Thymus (tissue), 11 donors: Measurements from ENCODE around the gene TUBGCP4. TPM values are rescaled to one million over a fixed set of nuclear protein-coding genes. Genes with fewer than 3 reads are reported as not detected.
A peak's percentile ranks its signal among the peaks of the same experiment; 100 is the strongest.

Experiments used
- DNase-seq, 9 donors: peaks; one replicate each; pipeline ENCODE4 v3.0.0-alpha.2; 2013; ENCODE audit warnings: low spot score in 9 of 9, low read depth in 6 of 9, missing footprints in 1 of 9
- H3K27ac ChIP-seq, 2 donors: one replicate each; pipeline ENCODE4 v1.5.1; 2013; ENCODE audit warnings: control low read depth in 1 of 2, low read depth in 1 of 2, low read length in 1 of 2, mild to moderate bottlenecking in 1 of 2, moderate library complexity in 1 of 2
- H3K27me3 ChIP-seq, 2 donors: one replicate each; pipeline ENCODE4 v1.5.1; 2013; ENCODE audit warnings: low read length in 1 of 2; ENCODE audit not compliant: control insufficient read depth in 2 of 2, insufficient read depth in 1 of 2
- H3K36me3 ChIP-seq, 2 donors: one replicate each; pipeline ENCODE4 v1.5.1; 2013; ENCODE audit warnings: low read length in 1 of 2, mild to moderate bottlenecking in 1 of 2, moderate library complexity in 1 of 2; ENCODE audit not compliant: control insufficient read depth in 2 of 2, insufficient read depth in 2 of 2
- H3K4me1 ChIP-seq, 2 donors: one replicate each; pipeline ENCODE4 v1.5.1; 2013; ENCODE audit warnings: low read length in 2 of 2; ENCODE audit not compliant: control insufficient read depth in 2 of 2, insufficient read depth in 2 of 2
- H3K4me3 ChIP-seq, 2 donors: one replicate each; pipeline ENCODE4 v1.5.1; 2013; ENCODE audit warnings: low read length in 2 of 2, control low read depth in 1 of 2, mild to moderate bottlenecking in 1 of 2
- H3K9me3 ChIP-seq, 2 donors: one replicate each; pipeline ENCODE4 v1.5.1; 2013; ENCODE audit warnings: low read length in 1 of 2, mild to moderate bottlenecking in 1 of 2; ENCODE audit not compliant: control insufficient read depth in 2 of 2, insufficient read depth in 1 of 2
- WGBS: extraction: QIAGEN DNeasy Blood & Tissue Kit; methylation state at CpG from one replicate; pipeline ENCODE4 v1.1.7; 2013; 5-methylcytosine and 5-hydroxymethylcytosine counted together
- polyA plus RNA-seq: library from polyadenylated mRNA; stranded (reverse); fragments of 200-250 nt; gene quantifications from one replicate; pipeline ENCODE4 v1.2.3, GENCODE V29; 2013
- total RNA-seq: library from RNA; stranded (reverse); fragments of 120-200 nt; gene quantifications from one replicate; pipeline ENCODE4 v1.2.4, GENCODE V29; 2013
- donor health status: healthy.

Gene TUBGCP4
- total and polyA plus RNA-seq, 2 donors, result 5.4 to 8.5 TPM

DNA sequence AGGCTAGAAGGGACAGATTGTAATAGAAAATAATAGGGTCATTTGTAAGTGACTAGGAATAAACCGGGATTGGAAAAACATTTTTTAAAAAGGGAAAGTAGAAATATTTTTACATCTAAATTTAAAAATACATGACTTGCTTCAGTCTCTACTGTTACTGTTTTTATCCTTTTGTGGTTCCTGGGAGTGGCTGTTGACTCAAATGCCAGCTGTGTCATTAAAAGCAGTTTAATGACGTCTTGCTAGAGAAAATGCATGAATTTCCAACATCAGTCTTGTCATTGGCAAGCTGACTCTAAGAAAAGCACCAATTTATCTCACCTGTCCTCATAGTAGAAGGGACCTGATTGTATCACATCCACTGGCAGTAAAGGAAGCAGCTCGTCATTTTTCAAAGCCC lies 23.8 kb upstream of the TUBGCP4 start:
- 98% methylated on average over 3 of the region's 3 CpGs for WGBS
- Histone ChIP-seq H3K27me3 (no peaks in the 10 kb centered on the region), H3K9me3 (no peaks in the 10 kb centered on the region), H3K36me3 (peaks cover 9% of the 10 kb centered on the region in 2 donors), H3K27ac (no peak overlapping the region), H3K4me3 (no peak overlapping the region), H3K4me1 (no peaks in the 10 kb centered on the region)
- no peak for DNase-seq

DNA sequence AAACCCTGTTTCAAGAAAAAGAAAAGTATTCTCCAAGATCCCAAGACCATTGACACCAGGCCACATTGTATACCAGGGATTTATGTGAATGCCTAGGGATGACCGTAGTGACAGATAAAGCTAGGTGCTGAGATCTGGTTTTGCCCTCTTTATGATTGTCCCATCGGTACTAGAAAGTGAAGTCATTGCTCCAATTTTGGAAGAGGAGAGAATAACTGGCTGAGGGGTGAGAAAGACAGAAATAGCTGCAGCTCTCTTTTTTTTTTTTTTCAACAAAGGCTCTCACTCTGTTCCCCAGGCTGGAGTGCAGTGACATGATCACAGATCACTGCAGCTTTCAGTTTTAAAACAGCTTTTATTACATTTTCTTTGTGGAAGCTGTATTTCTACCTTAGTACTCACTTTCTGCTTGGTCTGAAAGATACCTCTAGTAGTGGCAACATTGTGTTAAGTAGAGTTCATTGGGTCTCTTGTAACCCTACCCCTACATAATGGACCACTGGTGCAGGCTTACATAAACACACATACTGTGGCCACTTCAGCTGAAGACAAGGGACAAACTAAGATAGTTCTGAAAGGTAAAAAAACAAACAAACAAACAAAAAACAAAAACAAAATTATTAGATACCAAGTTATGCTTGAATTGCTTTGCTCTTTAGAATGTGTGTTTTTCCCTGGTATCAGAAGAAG lies 18.1 kb upstream of the TUBGCP4 start:
- WGBS, result 88% methylated on average over 2 of the region's 2 CpGs
- H3K36me3 ChIP-seq, result peaks cover 12 to 19% of the 10 kb centered on the region in 2 donors
- no peak for DNase-seq
- no peaks in the 10 kb centered on the region for H3K9me3 ChIP-seq
- peaks cover 2 to 4% of the 10 kb centered on the region in 2 donors for H3K4me1 ChIP-seq
- H3K27ac ChIP-seq, result no peak overlapping the region
- no peak overlapping the region for H3K4me3 ChIP-seq
- no peaks in the 10 kb centered on the region for H3K27me3 ChIP-seq

DNA sequence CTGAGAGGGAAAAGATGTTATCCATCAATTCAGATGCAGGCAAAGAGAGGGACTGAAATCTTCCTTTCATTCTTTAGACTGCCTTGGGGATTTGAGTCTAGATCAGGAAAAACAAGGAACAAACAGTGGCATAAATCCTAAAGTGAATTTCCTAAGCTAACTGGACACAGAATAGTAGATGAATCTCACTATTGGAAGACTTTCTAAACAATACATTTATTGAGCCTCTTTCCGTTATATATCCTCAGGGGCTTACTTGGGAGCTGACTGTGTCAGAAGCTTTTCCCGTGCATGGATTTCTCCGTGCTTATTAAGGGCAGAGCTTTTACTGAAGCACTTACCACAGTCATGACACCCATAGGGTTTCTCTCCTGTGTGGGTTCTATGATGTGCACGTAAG lies 10.1 kb upstream of the TUBGCP4 start:
- Histone ChIP-seq H3K4me3 (no peak overlapping the region), H3K36me3 (peaks cover 36 to 64% of the 10 kb centered on the region in 2 donors), H3K9me3 (peaks cover 8 to 26% of the 10 kb centered on the region in 2 donors), H3K27ac (no peak overlapping the region), H3K27me3 (no peaks in the 10 kb centered on the region), H3K4me1 (no peaks in the 10 kb centered on the region)
- WGBS, result 87% methylated on average over 4 of the region's 4 CpGs
- no peak for DNase-seq

DNA sequence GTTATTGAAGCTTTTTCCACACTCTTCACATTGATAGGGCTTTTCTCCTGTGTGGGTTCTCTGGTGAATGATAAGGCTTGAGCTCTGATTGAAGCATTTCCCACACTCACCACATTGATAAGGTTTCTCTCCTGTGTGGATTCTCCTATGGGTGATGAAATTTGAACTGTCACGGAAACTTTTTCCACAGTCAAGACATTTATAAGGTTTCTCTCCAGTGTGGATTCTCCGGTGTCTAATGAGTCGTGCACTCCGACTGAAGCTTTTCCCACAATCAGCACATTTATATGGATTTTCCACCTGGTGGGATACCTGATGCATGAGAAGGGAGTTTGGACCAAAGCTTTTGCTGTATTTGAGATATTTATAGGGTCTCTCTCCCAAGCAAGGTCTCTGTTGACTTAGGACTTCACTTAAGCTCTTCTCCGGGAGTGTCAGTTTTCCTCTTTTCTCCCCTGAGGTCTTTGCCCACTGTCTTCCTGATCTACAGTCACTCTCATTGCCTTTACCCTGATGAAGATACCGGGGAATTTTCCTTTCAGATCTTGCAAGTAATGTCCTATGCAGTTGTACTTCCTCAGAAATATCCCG lies 9.5 kb upstream of the TUBGCP4 start:
- Histone ChIP-seq H3K27ac (no peak overlapping the region), H3K4me3 (no peak overlapping the region), H3K36me3 (peaks cover 42 to 70% of the 10 kb centered on the region in 2 donors)

DNA sequence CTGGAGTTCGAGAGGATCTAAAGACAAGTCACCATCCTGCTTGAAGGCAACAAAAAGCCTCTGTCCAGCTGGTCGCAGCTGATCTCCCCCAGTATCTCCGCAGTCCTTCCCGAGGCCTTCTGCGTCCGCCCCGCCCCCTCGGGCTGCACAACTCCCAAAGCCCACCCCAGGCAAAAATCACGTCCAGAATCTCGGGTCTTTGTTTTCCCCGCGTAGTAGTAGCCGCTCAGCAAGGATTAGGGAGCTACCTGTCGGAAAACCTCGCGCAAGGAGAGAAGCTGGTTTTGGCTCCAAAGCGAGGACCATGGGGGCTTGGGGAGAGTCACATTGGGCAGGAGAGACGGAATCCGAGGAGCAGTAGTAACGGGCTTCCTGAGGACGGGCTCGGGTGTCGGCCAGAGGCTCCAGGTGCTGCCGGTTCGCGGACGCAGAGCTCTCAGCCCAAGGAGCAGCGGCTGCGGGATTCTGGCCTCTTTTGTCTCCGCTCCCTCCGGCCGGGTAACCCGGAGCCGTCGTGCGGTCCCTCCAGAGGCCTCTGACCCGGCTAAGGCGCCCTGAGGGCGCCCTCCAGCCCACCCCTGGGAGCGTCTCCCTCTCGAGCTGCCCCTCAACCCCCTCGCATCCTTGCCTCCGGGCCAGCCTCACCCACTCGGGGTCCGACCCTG lies 459 bp upstream of the TUBGCP4 start:
- WGBS, result 2% methylated on average over 45 of the region's 45 CpGs
- DNase-seq, result peak in 4 of 9 donors; percentile 6 to 23 (median 12)

More for the DNA sequence above, 9.5 kb upstream of the TUBGCP4 start:
- H3K27me3 ChIP-seq, result no peaks in the 10 kb centered on the region
- DNase-seq, result no peak
- WGBS, result 98% methylated on average over 7 of the region's 7 CpGs
- peaks cover 8 to 26% of the 10 kb centered on the region in 2 donors for H3K9me3 ChIP-seq
- no peaks in the 10 kb centered on the region for H3K4me1 ChIP-seq

DNA sequence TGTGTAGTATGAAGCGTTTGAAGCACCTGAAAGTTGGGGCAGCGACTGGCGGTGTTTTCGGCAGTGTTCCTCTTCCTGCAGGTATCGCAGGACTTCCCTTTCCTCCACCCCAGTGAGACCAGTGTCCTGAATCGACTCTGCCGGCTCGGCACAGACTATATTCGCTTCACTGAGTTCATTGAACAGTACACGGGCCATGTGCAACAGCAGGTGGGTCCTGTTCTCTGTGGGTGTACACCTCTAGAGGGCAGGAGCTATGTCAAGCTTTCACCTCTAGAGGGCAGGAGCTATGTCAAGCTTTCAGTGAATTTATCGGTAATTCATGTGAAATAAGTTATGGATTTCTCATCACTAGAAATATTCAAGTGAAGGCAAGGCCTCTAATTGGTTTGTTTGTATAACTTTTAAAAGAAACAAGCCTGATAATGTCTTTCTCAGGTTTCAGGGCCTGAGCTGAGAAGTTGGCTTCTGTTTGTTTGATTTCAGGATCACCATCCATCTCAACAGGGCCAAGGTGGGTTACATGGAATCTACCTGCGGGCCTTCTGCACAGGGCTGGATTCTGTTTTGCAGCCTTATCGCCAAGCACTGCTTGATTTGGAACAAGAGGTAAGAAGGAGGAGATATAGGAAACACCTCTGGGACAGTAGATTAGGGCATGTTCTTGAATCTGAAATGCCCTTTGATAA lies 5.3 kb downstream of the TUBGCP4 start:
- Histone ChIP-seq H3K27me3 (no peaks in the 10 kb centered on the region), H3K4me3 (no peak overlapping the region), H3K27ac (no peak overlapping the region), H3K4me1 (peaks cover 4 to 6% of the 10 kb centered on the region in 2 donors), H3K36me3 (peaks cover 12 to 16% of the 10 kb centered on the region in 2 donors), H3K9me3 (no peaks in the 10 kb centered on the region)
- 89% methylated on average over 13 of the region's 13 CpGs for WGBS
- DNase-seq, result peak in 7 of 9 donors; percentile 7 to 60 (median 22)

More for the DNA sequence above, 459 bp upstream of the TUBGCP4 start:
- Histone ChIP-seq H3K27ac (peak overlapping the region; percentile 9 to 10), H3K9me3 (no peaks in the 10 kb centered on the region), H3K27me3 (no peaks in the 10 kb centered on the region), H3K4me1 (peaks cover 20 to 23% of the 10 kb centered on the region in 2 donors), H3K36me3 (peaks cover 16 to 17% of the 10 kb centered on the region in 2 donors), H3K4me3 (peak overlapping the region; percentile 71 to 85)

DNA sequence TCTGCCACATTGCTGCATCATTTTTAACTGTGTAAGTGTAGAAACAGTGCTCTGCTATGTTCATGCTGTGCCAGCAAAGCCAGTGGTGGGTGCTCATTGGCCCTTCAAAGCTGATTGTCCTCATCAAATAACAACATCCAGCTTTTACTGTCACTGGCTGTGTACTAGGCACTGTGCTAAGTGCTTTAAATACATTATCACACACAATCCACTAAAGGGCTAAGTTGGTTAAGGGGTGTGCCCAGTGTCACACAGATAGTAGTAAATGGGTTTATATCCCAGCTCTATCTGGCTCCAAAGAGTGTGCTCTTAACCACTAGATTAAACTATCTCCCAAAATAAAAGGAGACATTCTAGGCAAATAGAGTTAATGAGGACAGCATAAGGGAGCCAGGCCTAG lies 7.7 kb downstream of the TUBGCP4 start:
- Histone ChIP-seq H3K4me1 (no peaks in the 10 kb centered on the region), H3K36me3 (peaks cover 24 to 29% of the 10 kb centered on the region in 2 donors), H3K4me3 (no peak overlapping the region), H3K27me3 (no peaks in the 10 kb centered on the region), H3K27ac (no peak overlapping the region), H3K9me3 (no peaks in the 10 kb centered on the region)
- DNase-seq, result no peak

DNA sequence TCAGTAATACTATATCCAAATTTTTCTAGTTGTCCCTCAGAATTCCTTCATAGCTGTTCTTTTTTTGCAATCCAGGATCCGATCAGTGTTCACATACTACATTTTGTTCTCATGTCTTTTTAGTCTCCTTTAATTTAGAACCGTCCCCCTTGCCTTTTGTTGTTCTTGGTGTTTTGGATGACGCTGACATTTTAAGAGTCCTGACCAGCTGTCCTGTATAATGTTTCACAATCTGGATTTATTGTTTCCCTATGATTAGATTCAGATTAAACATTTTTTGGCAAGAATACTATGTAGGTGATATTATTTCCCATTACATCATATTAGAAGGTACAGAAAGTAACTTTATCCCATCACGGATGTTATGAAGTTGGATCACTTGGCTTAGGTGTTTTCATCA lies 11.4 kb downstream of the TUBGCP4 start:
- WGBS, result 96% methylated on average over 4 of the region's 4 CpGs
- Histone ChIP-seq H3K4me3 (no peak overlapping the region), H3K9me3 (no peaks in the 10 kb centered on the region), H3K27me3 (no peaks in the 10 kb centered on the region), H3K27ac (no peak overlapping the region), H3K36me3 (peaks cover 42 to 48% of the 10 kb centered on the region in 2 donors), H3K4me1 (no peaks in the 10 kb centered on the region)
- DNase-seq, result no peak

DNA sequence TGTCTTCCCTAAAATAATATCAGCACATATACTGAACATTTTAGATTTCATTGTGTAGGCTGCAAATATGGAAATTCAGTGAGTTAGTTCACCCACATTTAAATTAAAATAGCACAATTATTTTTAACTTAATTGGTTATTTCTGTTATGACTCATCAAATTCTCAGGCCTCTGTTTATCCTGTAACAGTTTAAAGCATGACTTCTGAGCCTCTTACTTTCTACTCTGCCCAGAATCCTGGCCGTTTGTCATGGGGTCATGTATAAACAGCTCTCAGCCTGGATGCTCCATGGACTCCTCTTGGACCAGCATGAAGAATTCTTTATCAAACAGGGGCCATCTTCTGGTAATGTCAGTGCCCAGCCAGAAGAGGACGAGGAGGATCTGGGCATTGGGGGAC lies 12.2 kb downstream of the TUBGCP4 start:
- 88% methylated on average over 2 of the region's 2 CpGs for WGBS
- Histone ChIP-seq H3K27me3 (no peaks in the 10 kb centered on the region), H3K36me3 (peaks cover 46 to 54% of the 10 kb centered on the region in 2 donors), H3K4me1 (no peaks in the 10 kb centered on the region), H3K9me3 (no peaks in the 10 kb centered on the region), H3K27ac (no peak overlapping the region), H3K4me3 (no peak overlapping the region)
- no peak for DNase-seq
